Mucosa of rectum (tissue), 2 donors: ENCODE data around the gene CDK5R2.

ENCODE experiments used
- H3K27ac ChIP-seq, 2 donors: one replicate each; pipeline ENCODE4 v1.7.0; 2013; ENCODE audit warnings: inconsistent platforms in 2 of 2, low read depth in 2 of 2, low read length in 2 of 2
- H3K27me3 ChIP-seq, 2 donors: one replicate each; pipeline ENCODE4 v1.7.0; 2013; ENCODE audit warnings: low read length in 2 of 2; ENCODE audit not compliant: control insufficient read depth in 2 of 2, insufficient read depth in 2 of 2
- H3K36me3 ChIP-seq, 2 donors: one replicate each; pipeline ENCODE4 v1.7.0; 2013; ENCODE audit warnings: low read length in 2 of 2; ENCODE audit not compliant: control insufficient read depth in 2 of 2, insufficient read depth in 2 of 2
- H3K4me1 ChIP-seq, 2 donors: one replicate each; pipeline ENCODE4 v1.7.0; 2013; ENCODE audit warnings: low read length in 2 of 2, mild to moderate bottlenecking in 1 of 2; ENCODE audit not compliant: control insufficient read depth in 2 of 2, insufficient read depth in 2 of 2
- H3K4me3 ChIP-seq, 2 donors: one replicate each; pipeline ENCODE4 v1.7.0; 2013; ENCODE audit warnings: low read length in 2 of 2
- H3K9ac ChIP-seq, 2 donors: one replicate each; pipeline ENCODE4 v1.7.0; 2013; ENCODE audit warnings: low read length in 2 of 2, low read depth in 1 of 2, mild to moderate bottlenecking in 1 of 2
- H3K9me3 ChIP-seq, 2 donors: one replicate each; pipeline ENCODE4 v1.7.0; 2013; ENCODE audit warnings: low read length in 2 of 2; ENCODE audit not compliant: control insufficient read depth in 2 of 2
- donor health status: healthy.
- donor health status: Normal muscosa, but diverticular disease.

Gene CDK5R2

DNA sequence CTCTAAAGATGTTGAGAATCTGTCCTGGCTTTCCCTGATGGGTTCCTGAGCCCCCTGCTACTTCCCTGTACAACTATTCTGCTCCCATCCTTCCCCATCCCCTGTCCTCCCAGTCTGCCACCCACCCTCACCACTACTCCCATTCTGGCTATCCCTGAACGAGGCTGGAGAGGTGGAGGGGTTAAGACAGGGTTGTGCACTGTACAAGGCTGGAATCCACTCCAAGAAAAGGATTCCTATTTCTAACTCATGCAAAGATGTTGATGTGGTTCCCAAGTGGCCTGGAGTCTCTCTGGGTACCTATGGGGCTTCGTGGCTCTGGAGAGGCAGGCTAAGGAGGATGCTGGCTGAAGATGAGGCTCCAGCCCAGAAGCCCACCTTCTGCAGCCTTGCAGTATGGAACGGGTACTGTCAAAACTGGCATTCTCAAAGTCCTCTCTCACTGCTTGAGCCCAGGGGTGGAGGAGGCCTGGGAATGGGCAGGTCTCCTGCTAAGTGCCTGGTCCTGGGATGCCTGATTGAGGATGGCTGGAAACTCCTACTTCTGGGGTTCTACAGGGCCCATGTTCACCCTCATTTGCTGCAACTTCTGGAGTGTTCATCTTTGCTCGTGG is 26.8 kb downstream of the CDK5R2 start:
- no peak overlapping the region for H3K4me3 ChIP-seq
- H3K9ac ChIP-seq = no peak overlapping the region
- H3K27ac ChIP-seq = no peak overlapping the region
- no peaks in the 10 kb centered on the region for H3K9me3 ChIP-seq
- H3K27me3 ChIP-seq = peaks cover 80 to 85% of the 10 kb centered on the region in 2 donors
- peaks cover 16 to 17% of the 10 kb centered on the region in 2 donors for H3K4me1 ChIP-seq
- H3K36me3 ChIP-seq = no peaks in the 10 kb centered on the region

DNA sequence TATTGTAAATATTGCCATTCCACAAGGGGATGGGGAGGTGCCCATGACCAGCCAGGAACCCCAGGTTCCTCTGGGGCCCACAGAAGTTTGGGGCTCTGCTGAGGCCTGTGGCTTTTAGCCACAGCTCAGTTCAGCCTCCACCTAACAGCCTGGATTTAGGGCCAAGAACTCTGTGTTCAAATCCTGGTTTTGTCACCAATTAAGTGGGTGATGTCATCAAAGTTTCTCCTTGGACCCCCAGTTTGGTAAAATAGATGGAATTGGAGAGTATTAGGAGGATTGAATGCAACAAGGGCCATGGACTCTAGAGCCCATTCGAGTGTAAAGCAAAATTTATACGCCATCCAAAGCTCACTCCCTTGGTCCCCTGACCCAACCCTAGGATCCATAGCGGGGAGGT is 28.7 kb downstream of the CDK5R2 start:
- H3K9ac ChIP-seq = no peak overlapping the region
- H3K4me1 ChIP-seq = peaks cover 4 to 10% of the 10 kb centered on the region in 2 donors
- peaks cover 82 to 85% of the 10 kb centered on the region in 2 donors for H3K27me3 ChIP-seq
- no peak overlapping the region for H3K4me3 ChIP-seq
- no peaks in the 10 kb centered on the region for H3K9me3 ChIP-seq
- H3K27ac ChIP-seq = no peak overlapping the region
- no peaks in the 10 kb centered on the region for H3K36me3 ChIP-seq

DNA sequence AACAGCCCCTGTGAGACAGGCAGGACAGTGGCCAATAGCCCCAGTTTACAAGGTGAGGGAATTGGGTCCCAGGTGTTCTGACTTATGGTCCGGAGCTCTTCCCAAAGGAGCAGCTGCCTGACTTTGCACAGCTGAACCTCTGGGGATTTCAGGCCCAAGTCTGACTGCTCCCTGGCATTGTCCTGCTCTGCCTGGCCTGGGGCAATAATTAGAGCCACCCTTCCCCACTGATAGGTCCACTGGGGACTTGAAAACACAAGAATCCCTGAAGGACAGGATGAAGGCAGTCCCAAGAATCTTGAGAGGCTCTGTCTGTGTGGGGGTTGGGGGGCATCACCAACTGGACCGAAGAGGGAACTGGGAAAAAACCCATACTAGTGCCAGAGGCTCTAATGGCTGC is 29.2 kb downstream of the CDK5R2 start:
- H3K27me3 ChIP-seq = peaks cover 79 to 85% of the 10 kb centered on the region in 2 donors

DNA sequence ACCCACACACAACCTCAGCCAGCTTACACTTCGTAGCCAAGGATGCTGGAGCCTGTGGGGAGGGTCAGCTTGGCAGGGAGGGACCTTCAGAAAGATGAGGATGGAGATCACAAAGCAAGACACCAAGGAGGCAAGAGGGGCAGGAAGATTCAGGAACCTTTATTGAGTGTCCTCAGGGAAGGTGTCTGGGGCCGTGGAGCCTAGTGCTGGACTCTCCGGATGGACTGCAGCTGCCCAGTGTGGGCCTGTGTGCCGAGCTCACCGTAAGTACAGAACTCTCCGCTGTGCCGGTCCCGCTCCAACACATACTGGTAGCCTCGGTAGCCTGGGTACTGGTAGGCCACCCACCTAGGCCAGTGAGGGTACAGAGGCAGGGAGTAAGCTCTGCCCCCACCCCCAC is 30.6 kb downstream of the CDK5R2 start:
- Histone ChIP-seq H3K9ac (no peak overlapping the region), H3K36me3 (no peaks in the 10 kb centered on the region), H3K4me1 (peaks cover 10 to 12% of the 10 kb centered on the region in 2 donors), H3K27me3 (peaks cover 79 to 88% of the 10 kb centered on the region in 2 donors), H3K4me3 (no peak overlapping the region), H3K27ac (no peak overlapping the region), H3K9me3 (no peaks in the 10 kb centered on the region)

More for the DNA sequence above, 29.2 kb downstream of the CDK5R2 start:
- no peak overlapping the region for H3K9ac ChIP-seq
- H3K9me3 ChIP-seq = no peaks in the 10 kb centered on the region
- no peak overlapping the region for H3K4me3 ChIP-seq
- no peaks in the 10 kb centered on the region for H3K36me3 ChIP-seq
- no peak overlapping the region for H3K27ac ChIP-seq
- peaks cover 7 to 13% of the 10 kb centered on the region in 2 donors for H3K4me1 ChIP-seq

DNA sequence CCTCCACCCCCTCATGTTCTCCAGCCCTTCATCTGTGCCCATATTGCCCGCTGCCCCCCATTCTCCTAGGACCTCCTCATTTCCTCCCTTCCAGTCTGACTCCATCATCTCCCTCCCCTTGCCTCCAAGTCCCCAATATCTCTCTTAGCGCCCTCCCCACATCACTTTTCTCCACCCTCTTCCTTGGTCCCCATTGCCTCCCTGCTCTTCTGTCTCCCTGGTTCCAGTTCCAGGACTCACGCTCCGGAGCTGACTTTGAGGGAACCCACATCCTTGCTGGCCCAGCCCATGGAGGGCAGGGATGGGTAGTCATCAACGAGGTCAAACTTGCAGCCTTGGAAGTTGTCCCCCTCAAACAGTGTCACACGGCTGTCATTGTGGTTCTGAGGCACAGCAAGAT is 31.1 kb downstream of the CDK5R2 start:
- Histone ChIP-seq H3K27ac (no peak overlapping the region), H3K27me3 (peaks cover 84 to 92% of the 10 kb centered on the region in 2 donors), H3K9me3 (no peaks in the 10 kb centered on the region), H3K4me1 (peaks cover 10 to 12% of the 10 kb centered on the region in 2 donors), H3K4me3 (no peak overlapping the region), H3K36me3 (no peaks in the 10 kb centered on the region), H3K9ac (no peak overlapping the region)

DNA sequence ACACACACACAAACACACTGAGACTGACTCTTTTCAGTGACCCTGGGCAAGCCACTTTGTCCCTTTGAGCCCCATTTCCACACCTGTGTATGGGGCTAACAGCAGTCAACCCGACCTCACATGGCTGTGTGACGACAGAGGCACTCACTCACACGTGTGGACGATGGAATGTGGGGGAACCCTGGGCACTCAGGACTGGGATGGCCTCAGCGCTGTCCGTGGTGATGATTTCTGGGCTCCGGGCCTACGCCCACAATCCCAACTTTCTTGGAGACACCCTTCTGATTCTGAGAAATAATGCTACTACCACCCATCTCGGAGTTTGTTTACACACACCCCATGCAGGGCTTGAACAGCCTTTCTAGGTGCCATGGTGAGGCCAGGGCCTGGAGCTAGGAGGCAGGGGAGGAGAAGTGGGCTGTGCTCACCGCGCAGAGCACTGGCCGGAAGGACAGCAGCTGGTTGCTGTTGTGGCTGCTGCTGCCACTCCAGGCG is 32.3 kb downstream of the CDK5R2 start:
- H3K4me3 ChIP-seq = no peak overlapping the region
- peaks cover 14 to 22% of the 10 kb centered on the region in 2 donors for H3K4me1 ChIP-seq
- H3K27ac ChIP-seq = no peak overlapping the region
- no peaks in the 10 kb centered on the region for H3K36me3 ChIP-seq
- H3K27me3 ChIP-seq = peaks cover 83 to 85% of the 10 kb centered on the region in 2 donors
- H3K9ac ChIP-seq = no peak overlapping the region
- H3K9me3 ChIP-seq = no peaks in the 10 kb centered on the region

DNA sequence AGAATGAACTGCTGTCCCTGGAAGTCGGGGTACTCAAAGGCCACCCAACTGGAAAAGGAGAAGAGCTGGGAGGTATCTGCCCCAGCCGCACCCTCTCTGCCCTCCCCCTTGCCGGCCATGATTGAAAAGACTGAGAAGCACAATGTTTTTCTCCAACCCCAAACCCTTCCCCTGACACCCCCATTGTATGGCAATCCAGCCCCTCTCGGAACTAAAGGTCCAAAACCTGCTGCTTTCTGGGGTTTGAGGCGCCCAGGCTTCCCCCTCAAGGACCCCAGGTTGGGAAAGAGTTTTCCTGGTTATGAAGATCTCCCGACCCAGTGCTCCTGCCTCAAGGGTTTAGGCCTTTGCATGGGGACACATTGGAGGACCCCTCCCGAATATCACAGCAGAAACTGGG is 32.7 kb downstream of the CDK5R2 start:
- H3K4me1 ChIP-seq = peaks cover 14 to 23% of the 10 kb centered on the region in 2 donors
- H3K9ac ChIP-seq = no peak overlapping the region
- H3K27me3 ChIP-seq = peaks cover 79 to 80% of the 10 kb centered on the region in 2 donors
- H3K36me3 ChIP-seq = no peaks in the 10 kb centered on the region
- H3K9me3 ChIP-seq = no peaks in the 10 kb centered on the region
- H3K4me3 ChIP-seq = no peak overlapping the region
- H3K27ac ChIP-seq = no peak overlapping the region

DNA sequence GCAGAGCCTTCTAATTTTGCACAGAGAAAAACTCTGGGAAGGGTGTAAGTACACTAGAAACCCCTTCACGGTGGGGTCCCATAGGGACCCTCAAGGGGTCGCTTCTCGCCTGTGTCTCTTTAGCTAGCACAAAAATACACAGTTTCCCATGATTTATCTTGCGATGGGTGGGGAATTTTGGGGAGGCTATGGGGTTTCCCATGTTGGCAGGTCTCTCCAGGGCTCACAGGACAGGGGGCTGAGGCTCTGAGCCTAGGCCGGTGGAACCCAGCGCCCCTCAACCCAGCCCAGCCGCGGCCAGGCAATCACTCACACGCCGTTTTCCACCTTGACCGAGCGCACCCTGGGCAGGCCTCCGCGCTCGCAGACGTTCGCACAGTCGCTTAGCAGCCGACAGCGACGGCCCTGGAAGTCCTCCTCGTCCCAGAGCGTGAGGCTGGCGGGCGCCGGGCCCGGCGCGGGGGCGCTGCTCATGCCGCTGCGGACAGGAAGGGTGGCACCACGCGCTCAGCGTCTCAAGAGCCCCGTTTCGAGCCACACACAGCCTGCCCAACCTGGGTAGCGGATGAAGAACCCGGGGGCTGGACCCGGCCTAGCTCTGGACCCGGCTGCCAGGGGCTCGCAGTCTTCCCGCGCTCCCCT is 33.4 kb downstream of the CDK5R2 start:
- no peak overlapping the region for H3K9ac ChIP-seq
- no peak overlapping the region for H3K4me3 ChIP-seq

DNA sequence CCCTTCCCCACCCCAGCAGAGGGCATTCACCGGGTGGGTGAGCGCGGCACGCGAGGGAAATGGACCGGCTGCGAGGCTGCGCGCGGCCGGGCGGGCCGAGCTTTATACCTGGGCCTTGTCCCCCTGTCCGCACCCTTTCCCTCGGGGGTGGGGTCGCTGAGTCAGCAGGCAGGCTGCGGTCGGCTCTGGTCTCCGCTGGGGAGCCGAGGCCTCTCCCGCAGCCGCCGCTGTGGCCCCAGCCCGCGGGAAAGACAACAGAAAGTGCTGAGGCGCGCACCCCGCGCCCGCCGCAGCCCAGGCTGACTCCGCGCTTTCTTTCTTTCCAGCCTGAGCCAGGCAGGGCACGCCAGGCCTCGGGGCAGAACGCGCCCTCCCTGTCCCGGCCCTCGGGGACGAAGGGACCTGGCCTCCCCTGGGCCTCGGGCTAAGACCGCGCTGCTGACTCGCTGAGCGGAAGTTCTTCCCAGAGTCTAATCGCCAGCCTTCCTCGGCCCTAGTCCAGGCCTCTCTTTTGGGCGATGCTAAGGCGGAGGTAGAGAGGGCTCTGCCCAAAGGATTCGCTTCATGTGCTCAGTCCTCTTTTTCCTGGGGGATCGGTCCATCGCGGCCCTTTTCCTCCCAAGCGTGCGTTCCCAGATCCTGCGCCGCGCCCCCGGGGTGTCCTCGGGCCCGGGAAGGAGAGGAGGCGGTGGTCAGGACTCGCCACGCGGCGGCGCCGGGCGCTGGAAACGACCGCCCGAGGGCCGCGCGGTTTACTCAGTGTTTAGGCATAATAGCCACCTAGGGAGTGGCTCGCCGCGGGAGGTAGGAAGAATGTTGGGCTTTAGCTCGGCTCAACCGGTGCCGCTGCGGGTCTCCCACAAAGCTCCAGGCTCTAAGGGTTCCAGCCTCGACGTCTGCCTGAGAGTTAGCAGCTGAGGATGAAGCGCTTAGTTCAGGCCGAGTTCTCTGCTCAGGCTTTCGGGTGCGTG is 34.2 kb downstream of the CDK5R2 start, which contains the start of gene CRYBA2:
TSS of gene CRYBA2 (minus strand) at position 78 of the 971 bp plus-strand sequence. CDS start 246 bp downstream, outside the sequence.
- no peak within 1 kb of the TSS for H3K27ac ChIP-seq
- H3K36me3 ChIP-seq = no peaks in the 10 kb centered on the region
- H3K27me3 ChIP-seq = peaks cover 66 to 71% of the 10 kb centered on the region in 2 donors
- H3K4me3 ChIP-seq = peak within 1 kb of the TSS in 1 of 2 donors; percentile 43
- H3K9ac ChIP-seq = peak within 1 kb of the TSS in 1 of 2 donors; percentile 27
- peaks cover 14 to 28% of the 10 kb centered on the region in 2 donors for H3K4me1 ChIP-seq
- H3K9me3 ChIP-seq = no peaks in the 10 kb centered on the region

More for the DNA sequence above, 33.4 kb downstream of the CDK5R2 start:
- H3K27ac ChIP-seq = no peak overlapping the region
- H3K27me3 ChIP-seq = peaks cover 73 to 76% of the 10 kb centered on the region in 2 donors
- peaks cover 14 to 23% of the 10 kb centered on the region in 2 donors for H3K4me1 ChIP-seq
- H3K9me3 ChIP-seq = no peaks in the 10 kb centered on the region
- H3K36me3 ChIP-seq = no peaks in the 10 kb centered on the region
